AG08396 (cell line): ENCODE results near the gene DLGAP1.

Source experiments
- DNase-seq: peaks from one replicate; pipeline ENCODE4 v3.0.0; 2012; ENCODE audit warnings: low spot score, mixed read lengths

DLGAP1 gene

DNA sequence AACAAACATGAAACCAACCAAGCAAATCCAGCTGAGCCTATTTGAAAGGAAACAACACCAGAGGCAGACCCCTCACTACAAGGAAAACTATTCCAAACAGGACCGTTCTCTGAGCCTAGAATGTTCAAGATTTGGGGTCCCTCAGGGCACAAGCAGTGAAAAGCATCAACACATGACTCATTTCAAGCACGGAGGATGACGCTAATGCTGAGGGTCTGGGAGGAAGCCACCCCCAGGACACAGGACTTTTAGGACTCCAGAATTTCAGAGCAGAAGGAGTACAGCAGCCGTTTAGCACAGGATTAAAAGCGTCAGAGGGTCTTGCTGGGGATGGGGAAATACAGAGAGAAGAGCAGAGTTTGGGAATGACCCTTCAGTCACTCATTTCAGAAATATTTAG, 168.9 kb downstream of the DLGAP1 start:
- DNase-seq: no peak

DNA sequence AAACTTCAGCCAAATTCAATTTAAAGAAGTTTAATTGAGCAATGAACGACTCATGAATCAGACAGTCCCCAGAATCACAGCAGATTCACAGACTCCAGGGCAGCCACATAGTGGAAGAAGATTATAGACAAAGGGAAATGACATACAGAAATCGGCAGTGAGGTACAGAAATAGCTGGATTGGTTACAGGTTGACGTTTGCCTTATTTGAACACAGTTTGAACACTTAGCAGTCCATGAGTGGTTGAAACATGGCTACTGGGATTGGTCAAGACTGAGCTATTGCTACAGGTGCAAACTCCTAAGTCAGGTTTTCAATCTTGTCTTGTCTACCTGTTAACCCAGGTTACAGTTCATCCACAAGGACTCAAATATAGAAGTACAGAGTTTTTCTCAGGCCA, 169.6 kb downstream of the DLGAP1 start:
- no peak for DNase-seq

DNA sequence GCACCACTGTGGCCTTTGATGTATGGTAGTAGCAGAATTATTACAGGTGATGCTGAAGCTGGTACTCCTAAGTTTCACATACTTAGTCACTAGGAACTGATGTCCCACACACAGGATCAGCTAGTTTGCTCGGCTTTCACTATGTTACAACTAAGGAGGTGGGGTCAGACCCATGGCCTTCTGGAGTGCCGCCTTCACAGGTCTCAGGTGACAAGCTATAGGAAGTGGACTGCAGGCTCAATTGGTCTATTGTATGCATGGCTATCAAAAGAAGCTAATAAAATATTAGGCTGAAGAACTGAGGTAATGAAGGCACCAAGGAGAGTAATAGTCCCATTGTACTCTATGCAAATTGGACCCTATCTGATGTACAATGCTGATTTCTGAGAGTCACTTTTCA, 170.6 kb downstream of the DLGAP1 start:
- no peak for DNase-seq

DNA sequence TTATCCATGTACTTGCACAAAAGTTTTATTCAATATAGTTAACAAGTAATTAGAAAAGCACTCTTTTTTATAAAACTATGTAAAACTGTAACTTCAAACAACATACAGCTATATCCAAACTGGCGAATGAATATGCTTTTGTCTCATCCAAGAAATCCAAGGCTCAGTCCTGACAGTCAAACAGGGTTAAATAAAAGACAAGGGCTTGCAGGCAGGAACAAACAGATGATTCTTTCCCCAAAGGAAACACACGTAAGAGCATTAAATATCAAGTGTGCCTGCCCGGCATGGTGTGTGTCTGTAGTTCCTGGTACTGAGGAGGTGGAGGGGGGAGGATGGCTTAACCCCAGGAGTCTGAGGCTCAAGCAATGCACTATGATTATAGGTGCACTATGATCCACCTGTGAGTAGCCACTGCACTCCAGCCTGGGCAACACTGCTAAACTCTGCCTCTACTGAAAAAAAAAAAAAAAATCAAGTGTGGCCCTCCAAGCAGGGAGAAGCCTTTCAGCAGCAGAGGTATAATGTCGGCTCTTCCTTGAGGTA, 171.3 kb downstream of the DLGAP1 start:
- no peak for DNase-seq

DNA sequence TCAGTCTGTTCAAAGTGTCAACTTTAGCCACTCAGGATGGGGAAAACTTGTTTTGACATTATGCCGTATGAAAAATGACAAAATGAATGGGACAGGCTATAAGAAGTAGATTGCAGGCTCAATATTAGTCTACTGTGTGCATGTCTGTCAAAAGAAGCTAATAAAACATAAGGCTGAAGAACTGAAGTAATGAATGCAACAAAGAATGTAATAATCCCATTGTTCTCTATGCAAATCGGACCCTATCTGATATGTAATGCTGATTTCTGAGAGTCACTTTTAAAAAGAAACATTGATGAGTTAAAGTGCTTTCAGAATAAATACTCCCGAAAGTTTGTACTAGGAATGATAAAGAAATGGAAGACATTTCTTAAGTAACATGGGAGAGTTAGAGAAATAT, 172.2 kb downstream of the DLGAP1 start:
- DNase-seq: no peak

DNA sequence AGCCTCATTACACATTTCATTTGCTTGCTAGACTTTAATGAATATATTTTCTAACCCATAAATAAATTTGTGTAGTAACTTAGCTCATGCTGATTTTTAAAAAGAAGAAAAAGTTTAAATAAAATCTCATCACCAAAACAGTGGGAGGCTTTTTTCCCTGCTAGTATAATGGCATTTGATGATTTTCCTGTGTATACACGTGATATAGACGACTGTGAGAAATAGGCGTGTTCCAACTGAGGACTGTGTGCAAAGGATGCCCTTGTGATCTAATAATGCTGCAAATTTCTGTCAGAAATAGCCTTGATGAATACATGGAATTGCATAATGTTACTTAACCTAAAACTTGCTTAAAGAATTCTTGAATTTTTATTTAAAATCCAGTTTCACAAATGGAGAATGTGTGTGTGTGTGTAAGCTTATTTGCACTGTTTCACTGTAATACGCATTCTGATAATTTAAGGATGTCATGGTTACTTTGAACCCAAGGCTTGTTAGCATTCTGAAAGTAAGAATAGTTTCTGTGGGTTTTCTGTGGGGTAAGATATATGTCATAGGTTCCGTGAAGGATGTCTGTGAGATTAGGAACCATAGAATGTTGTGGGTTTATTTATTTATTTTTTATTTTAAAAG, 178.0 kb downstream of the DLGAP1 start:
- no peak for DNase-seq

DNA sequence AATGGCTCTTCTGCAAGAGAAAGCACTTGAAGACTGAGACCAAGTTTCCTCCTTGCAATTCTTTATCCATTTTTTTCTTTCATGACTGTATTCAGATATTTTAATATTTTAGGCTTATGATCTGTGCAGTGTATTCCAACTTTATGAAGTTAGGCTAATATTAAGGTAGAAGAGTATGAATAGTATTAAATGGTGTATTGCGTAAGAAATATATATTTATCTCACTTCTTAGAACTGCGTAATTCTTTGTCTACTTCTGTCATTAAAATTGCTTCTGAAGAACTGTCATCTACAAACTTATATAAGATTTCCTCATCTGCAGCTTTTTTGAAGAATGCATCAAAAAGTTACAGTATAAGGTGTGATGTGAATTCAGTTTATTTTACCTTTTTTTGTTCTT, 183.2 kb downstream of the DLGAP1 start:
- DNase-seq: no peak

DNA sequence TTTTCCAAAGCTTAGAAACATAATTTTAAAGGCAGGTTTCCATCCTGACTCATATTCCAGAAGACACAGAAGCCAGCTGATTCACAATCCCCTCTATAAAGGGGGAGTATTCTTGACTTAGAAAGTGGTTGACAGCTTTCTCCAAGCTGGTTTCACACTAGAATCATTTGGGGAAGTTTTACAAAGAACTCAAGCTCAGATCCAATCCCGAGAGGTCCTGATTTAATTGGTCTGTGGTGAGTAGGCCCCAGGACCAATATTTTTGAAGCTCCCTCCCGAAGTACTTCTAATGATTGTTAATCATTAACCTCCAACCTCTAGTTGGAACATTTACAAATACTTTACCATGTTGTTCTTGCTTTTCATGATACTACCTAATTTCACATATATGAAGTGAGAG, 184.1 kb downstream of the DLGAP1 start:
- no peak for DNase-seq

DNA sequence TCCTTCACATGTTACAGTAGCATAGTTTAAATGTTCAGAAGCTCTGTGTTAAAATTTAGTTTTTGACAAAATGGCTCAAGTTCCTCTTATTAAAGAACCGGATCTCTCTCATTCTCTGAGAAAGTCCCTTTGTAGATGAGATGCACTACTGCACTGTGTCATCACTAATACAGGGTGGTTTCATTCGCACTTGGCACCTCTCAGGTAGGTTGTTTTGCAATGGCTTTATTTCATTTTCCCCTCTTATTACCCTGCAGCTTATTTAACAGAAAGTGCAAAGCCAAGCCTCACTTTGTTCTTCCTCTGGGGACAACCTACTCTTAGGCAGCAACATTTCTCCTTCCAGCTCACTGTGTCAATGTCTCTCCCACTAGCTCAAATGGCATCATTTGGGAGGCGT, 185.1 kb downstream of the DLGAP1 start:
- DNase-seq: no peak

DNA sequence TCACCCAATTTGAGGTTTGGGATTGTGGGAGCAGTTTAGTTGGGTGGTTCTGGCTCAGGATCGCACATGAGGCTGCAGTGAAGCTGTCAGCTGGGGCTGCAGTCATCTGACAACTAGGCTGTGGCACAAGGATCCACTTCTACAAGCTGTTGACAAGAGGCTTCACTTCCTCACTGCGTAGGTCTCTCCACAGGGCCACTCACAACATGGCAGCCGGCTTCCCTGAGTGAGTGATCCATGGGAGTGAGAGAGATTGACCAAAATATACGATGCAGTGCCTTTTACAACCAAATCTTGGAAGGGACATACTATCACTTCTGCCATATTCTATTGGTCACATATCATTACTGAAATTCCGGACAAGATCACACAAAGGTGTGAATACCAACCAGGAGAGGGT, 187.5 kb downstream of the DLGAP1 start:
- no peak for DNase-seq

DNA sequence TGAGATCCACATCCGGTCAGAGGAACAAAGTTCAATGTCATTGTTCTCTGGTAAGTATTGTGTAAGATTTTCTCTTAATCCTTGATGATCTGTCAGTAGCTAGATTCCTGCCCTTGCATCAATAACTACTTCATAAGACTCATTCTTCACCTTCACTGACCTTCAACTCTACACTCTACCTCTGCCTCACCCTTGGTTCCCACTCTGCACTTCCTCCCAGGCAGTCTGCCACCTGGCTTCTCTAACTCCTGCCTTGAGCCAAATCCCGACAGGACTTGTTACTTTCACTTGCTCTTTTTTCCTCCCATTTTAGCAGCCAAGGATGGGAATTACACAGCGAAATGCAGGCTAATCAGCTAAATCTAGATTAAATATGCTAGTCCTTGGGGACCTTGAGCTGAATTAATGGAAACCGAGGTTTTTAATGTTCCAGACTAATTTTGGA, 190.7 kb downstream of the DLGAP1 start:
- no peak for DNase-seq

DNA sequence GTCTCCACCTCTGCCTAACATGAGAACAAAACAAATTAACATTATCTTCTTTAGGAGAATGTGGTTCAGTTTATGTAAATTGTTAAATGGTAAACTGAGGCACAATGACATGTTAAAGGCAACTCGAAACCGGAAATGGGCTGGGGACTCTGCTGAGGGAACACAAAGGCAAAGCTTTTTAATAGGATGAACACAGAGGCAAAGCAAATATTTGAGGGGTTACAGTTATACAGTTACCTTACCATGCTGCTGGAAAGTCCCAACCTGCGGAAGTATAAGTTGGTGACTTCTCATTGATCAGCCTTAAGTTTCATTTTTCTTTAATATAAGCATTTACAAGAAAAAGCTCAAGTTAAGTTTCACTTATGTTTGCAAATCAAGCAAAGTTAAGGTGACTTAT, 195.0 kb downstream of the DLGAP1 start:
- no peak for DNase-seq

DNA sequence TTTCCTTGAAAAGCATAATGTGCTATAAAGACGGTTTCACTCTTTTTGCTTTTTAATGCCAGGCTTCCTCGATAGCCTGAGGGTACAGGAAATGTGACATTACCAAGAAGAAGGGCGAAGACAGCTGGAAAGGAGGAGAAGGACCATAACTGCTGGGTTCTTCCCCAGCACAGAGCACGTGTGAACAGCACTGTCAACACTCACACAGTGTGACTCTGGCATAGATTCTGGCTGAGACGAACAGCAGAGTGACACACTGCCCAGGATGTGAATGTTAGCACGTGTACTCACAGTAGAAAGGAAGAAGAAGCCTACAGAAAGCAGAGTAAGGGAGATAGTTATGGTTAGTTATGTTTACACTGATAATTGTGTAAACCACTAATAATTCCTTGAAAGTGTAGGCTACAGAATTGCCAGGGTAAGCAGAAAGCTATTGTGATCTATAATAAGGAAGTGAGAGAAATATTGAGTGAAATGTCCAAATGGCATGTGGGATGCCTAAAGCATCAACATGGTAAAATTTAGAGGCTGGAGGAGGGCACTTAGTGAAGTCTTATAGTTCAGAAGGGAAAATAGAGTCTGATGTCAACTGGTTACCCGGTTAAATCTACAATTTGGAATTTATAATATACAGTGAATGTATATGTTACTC, 198.2 kb downstream of the DLGAP1 start:
- DNase-seq: no peak

DNA sequence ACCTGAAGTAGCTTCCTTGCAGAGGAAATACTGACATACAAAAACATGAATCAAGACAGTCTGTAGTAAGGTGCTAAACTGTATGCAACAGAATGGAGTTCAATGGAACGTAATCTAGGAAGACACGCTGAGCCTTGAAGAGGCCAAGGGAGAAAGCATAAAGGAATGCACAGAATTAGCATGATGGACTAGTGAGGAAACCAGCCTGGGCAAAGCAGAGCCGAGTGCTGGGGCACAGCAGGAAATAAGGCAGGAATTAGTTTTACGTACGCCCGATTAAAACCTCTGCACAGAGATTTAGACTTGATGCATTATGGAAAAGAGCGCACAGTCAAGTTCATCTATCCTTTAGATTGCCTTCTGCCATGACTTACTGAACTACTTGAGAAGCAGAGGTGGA, 200.3 kb downstream of the DLGAP1 start:
- no peak for DNase-seq

DNA sequence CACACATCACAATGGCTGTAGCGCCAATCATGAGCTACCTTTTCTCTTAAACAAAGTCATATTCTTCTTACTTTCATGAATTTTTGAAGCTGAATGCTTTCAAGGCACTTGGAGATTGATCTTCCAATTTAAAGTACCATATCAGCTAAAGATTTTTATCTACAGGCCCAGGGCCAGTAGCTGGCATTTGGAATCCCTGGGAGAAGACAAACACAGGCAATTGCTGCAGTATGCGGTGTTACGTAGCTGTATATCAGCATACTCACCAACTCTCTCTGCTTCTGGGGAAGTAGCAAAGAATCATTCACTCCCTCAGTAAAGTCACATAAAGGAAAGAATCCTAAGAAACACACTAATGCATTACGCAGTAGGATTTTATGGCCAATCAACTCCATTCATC, 202.3 kb downstream of the DLGAP1 start:
- DNase-seq: no peak

DNA sequence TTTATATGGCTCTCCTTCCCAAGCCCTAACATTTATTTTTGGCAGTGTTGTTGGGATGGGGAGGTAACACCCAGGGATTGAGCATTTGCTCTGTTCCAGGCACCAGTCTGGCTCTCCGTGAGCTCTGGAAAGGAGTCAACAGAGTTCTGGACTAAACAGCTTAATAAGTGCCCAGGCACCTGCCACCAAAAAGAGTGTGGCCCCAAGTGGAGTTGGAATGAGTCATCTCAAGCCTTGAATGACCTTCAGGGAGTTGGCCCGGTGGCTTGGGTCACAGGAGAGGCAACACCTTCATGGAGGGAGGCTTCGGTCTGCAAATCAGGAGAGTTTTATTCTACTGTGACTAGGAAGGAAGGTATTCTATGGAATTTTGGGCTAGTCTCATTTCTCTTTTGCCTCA, 203.2 kb downstream of the DLGAP1 start:
- no peak for DNase-seq

DNA sequence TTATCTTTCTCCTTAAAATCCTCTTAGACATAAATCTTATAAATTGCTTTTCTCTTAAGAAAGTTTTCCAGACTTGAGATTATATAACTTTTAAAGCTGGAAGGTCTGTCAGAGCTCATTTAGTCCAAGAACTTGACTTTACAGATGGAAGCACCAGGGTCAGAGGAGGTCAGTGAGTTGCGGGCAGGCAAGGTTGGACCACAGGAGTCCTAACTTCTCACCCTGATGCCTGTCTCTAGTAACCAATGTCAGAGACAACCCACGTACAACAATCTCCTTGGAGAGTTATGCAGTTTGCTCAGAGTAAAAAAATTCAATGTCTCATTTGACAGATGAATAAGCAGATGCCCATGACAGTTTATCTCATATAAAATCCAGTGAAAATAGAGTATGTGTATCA, 203.9 kb downstream of the DLGAP1 start:
- DNase-seq: no peak

DNA sequence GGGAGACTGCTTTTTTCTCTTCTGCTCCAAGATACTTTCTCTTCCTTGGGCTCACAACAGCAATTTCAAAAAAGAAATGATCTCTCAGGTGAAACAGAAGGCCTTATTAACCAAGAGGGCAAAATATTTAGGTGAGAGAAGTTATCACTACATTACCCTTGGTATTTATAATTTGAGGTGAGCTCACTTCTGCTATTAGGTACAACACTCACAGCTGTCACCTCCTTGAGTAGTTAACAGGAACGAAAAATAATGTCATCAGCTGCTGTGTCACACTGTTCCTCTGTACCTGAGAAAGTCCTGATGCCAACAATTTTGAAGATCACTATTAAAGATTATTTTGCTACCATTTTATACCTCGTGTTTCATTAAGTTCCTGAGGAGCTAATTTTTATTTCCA, 205.0 kb downstream of the DLGAP1 start:
- no peak for DNase-seq

DNA sequence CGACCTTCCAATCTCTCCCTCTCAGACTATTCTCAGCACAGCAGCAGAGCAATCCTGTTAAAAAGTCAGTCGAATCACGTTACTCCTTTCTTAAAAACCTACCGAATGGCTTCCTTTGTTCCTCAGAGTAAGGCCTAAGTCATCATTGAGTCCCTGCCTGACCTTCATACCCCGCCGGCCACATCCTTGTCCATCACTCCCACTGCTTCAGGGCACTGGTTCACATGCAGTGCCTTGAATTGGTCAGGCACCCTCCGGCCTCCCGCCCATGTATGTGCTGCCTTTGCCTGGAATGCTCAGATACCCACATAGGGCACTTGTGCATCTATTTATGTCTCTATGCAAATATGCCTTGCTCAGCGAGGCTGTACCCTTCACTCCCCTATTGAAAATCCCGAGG, 206.4 kb downstream of the DLGAP1 start:
- no peak for DNase-seq

DNA sequence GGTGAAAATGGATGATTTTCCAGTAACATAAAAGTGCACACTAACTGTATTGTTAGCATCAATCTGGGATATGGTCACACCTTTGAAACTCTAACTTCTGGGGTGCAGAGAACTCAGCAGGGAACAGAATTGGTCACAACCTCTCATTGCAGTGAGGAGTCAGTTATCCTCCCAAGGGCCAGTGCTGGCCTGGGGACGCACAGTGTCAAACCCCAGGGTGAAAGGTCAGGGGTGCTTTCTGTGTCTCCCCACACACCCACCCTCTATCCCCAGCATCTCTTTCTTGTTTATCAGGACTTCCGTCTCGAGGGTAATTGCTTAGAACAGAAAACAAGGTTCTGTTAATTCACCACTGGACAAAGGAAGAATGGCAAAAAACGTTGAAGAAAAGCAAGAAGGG, 208.7 kb downstream of the DLGAP1 start:
- no peak for DNase-seq

DNA sequence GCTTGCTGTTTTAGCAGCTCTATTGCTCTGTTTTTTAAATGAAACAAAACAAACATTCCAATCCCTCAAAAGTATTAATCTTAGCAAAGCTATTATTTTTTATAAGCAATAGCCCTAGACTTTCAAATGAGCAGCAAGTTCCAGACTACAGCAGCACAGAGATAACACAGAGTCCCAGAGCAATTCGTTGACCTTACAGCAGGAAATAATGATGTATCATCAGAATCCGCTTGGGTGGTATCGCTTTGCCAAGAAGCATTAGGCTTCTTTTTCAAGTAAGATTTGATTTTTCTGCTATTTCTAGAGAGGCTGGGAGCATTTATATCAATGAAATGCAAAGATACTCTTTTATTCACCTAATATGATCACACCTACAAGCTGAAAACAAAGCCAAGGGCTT, 209.7 kb downstream of the DLGAP1 start:
- DNase-seq: no peak

DNA sequence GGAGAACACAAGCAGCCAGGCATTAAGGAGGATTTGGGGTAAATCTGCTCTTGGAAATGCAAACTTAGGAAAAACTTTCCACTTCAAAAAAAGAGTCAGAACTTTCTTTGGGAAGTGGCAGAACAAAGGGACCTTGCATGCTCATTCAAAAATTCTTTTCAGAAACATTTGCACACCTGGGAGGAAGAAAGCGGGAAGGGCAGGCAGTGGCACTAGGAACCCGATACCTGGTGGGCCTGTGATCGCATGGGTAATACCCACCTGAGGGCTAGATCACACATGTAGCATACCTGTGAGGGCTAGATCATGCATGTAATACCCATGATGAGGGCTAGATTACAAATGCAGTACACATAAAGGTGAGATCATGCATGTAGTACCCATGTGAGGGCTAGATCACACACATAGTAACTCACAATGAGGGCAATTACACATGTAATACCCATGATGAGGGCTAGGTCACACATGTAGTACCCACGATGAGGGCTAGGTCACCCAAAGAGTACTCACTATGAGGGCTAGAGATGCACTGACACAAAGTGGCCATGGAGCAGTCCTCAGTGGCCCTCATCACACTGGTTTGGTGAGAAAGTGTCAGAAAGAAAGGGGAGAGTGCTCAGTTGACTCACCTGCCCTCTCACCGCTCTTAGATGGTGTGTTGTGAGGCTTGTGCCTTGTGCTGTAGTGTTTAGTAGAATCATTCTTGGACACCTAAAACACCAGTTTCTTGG, 212.5 kb downstream of the DLGAP1 start:
- DNase-seq: no peak

DNA sequence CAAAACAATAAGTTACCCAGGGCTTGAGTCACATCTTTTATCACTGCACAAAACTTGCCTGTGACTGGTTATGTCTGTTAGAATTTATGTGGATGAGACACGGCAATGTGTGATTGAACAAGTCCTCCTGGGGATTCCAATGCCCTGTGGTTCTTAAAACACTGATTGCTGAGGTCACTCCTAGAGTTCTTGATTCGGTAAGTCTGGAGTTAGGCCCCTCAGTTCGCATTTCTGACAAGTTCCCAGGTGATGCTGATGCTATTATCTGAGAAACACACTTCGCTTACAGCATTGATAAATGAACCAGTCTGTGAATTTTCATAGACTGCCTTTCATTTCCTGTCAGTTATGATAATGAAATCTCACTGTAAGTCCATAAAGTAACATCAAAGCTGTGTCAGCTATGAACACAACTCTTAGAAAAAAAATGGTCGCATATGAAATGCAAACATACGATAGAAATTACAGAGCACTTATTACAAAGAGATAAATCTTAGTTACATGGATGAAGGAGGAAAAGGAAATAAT, 214.0 kb downstream of the DLGAP1 start:
- no peak for DNase-seq
